PFSK-1 (cell line): ENCODE data around the gene ZNF280C.

Experiments used
- FOXP2 ChIP-seq: optimal IDR thresholded peaks from 2 replicates; pipeline ENCODE3; 2011; ENCODE audit warnings: borderline replicate concordance, control low read depth, inconsistent platforms; ENCODE audit not compliant: insufficient read depth; ENCODE audit errors: extremely low read length, extremely low read depth
- POLR2AphosphoS5 ChIP-seq: IDR thresholded peaks from 2 replicates; pipeline ENCODE4 v1.6.1; 2012; ENCODE audit warnings: low read depth, mild to moderate bottlenecking, control low read depth, low read length, moderate library complexity
- REST ChIP-seq, 2 experiments: IDR thresholded peaks; 2 replicates each; pipeline versions ENCODE4 v1.6.1 to v1.8.0; 2011 to 2012; ENCODE audit warnings: low read depth in 2 of 2, low read length in 2 of 2, control low read depth in 1 of 2, inconsistent platforms in 1 of 2, mild to moderate bottlenecking in 1 of 2, moderate library complexity in 1 of 2; ENCODE audit not compliant: insufficient read depth in 1 of 2
- SIN3A ChIP-seq: IDR thresholded peaks from 2 replicates; pipeline ENCODE4 v1.6.1; 2012; ENCODE audit warnings: mild to moderate bottlenecking, low read length, moderate library complexity, borderline replicate concordance; ENCODE audit not compliant: insufficient read depth
- TAF1 ChIP-seq: IDR thresholded peaks from 2 replicates; pipeline ENCODE4 v1.6.1; 2012; ENCODE audit warnings: low read length, control low read depth, borderline replicate concordance; ENCODE audit not compliant: insufficient read depth

ZNF280C gene

GRCh38 chrX:130287071-130287770 is 18.5 kb upstream of the ZNF280C start:
- no peak for TF ChIP-seq FOXP2
- no peak for TF ChIP-seq REST (IDR thresholded peaks at IDR 0.05; ENCODE audit: insufficient read depth in 1 of 2, low read depth in 2 of 2, low read length in 2 of 2)
- TF ChIP-seq POLR2AphosphoS5, result no peak
- TF ChIP-seq SIN3A, result no peak
- TF ChIP-seq TAF1, result no peak

GRCh38 chrX:130285710-130286109 is 17.0 kb upstream of the ZNF280C start:
- TF ChIP-seq FOXP2, result no peak

GRCh38 chrX:130285069-130285620 is 16.4 kb upstream of the ZNF280C start:
- no peak for TF ChIP-seq REST (IDR thresholded peaks at IDR 0.05; ENCODE audit: insufficient read depth in 1 of 2, low read depth in 2 of 2, low read length in 2 of 2)
- TF ChIP-seq SIN3A, result no peak
- TF ChIP-seq TAF1, result no peak
- TF ChIP-seq POLR2AphosphoS5, result no peak
- no peak for TF ChIP-seq FOXP2

GRCh38 chrX:130282151-130282550 is 13.5 kb upstream of the ZNF280C start:
- no peak for TF ChIP-seq REST (IDR thresholded peaks at IDR 0.05; ENCODE audit: insufficient read depth in 1 of 2, low read depth in 2 of 2, low read length in 2 of 2)
- TF ChIP-seq POLR2AphosphoS5, result no peak
- TF ChIP-seq FOXP2, result no peak
- no peak for TF ChIP-seq SIN3A
- no peak for TF ChIP-seq TAF1

- TF ChIP-seq TAF1 (no peak), FOXP2 (no peak), POLR2AphosphoS5 (no peak), SIN3A (no peak), REST (IDR thresholded peaks at IDR 0.05; ENCODE audit: insufficient read depth in 1 of 2, low read depth in 2 of 2, low read length in 2 of 2) (no peak)
These were observed 12.2 kb upstream of the ZNF280C start for GRCh38 chrX:130280901-130281300.
